OCI-LY1 (cell line): ENCODE measurements around the gene HUS1.

Experiments used
- H2AFZ ChIP-seq: fragments of 200-600 bp; sonication (generic), shearing (Covaris generic); 2 replicates; pipeline ENCODE4 v1.6.0; 2014; ENCODE audit warnings: antibody characterized with exemption, mild to moderate bottlenecking, low read length
- H3F3A ChIP-seq: fragments of 200-600 bp; sonication (generic), shearing (Covaris generic); 2 replicates; pipeline ENCODE4 v1.6.0; 2014; ENCODE audit warnings: mild to moderate bottlenecking, antibody characterized with exemption, low read length, moderate library complexity; ENCODE audit not compliant: insufficient read depth
- H3K27ac ChIP-seq: fragments of 200-600 bp; sonication (generic); 2 replicates; pipeline ENCODE4 v1.5.1; 2014; ENCODE audit warnings: low read length, mixed run types, mild to moderate bottlenecking, low read depth; ENCODE audit not compliant: poor library complexity, severe bottlenecking
- H3K27me3 ChIP-seq: fragments of 200-600 bp; sonication (generic); 2 replicates; pipeline ENCODE4 v1.6.0; 2014; ENCODE audit warnings: antibody characterized with exemption, mild to moderate bottlenecking, low read length, moderate library complexity; ENCODE audit not compliant: insufficient read depth
- H3K36me3 ChIP-seq: fragments of 200-600 bp; sonication (generic); 2 replicates; pipeline ENCODE4 v1.6.1; 2014; ENCODE audit warnings: mild to moderate bottlenecking, antibody characterized with exemption, low read length, moderate library complexity, mixed read lengths; ENCODE audit not compliant: insufficient read depth
- H3K4me1 ChIP-seq: fragments of 200-600 bp; sonication (generic); 2 replicates; pipeline ENCODE4 v1.5.1; 2014; ENCODE audit warnings: mild to moderate bottlenecking, low read length, moderate library complexity; ENCODE audit not compliant: insufficient read depth, severe bottlenecking
- H3K4me2 ChIP-seq: fragments of 200-600 bp; sonication (generic), shearing (Covaris generic); 2 replicates; pipeline ENCODE4 v1.6.1; 2014; ENCODE audit warnings: low read length
- H3K4me3 ChIP-seq: fragments of 200-600 bp; sonication (generic); 2 replicates; pipeline ENCODE4 v1.5.1; 2014; ENCODE audit warnings: low read length, low read depth, mild to moderate bottlenecking, mixed read lengths; ENCODE audit not compliant: poor library complexity, severe bottlenecking
- H3K79me2 ChIP-seq: fragments of 200-600 bp; shearing (Covaris generic); 2 replicates; pipeline ENCODE4 v1.6.1; 2016; ENCODE audit warnings: mixed run types, low read length, mixed read lengths; ENCODE audit not compliant: insufficient read depth
- H3K9ac ChIP-seq: fragments of 200-600 bp; sonication (generic), shearing (Covaris generic); 2 replicates; pipeline ENCODE4 v1.6.1; 2014; ENCODE audit warnings: mild to moderate bottlenecking, low read length, mixed read lengths
- H3K9me2 ChIP-seq: fragments of 200-600 bp; sonication (generic), shearing (Covaris generic); 2 replicates; pipeline ENCODE4 v1.6.1; 2014; ENCODE audit warnings: low read depth, mild to moderate bottlenecking, low read length, mixed read lengths
- H3K9me3 ChIP-seq: fragments of 200-600 bp; shearing (Covaris generic); 2 replicates; pipeline ENCODE4 v1.6.1; 2014; ENCODE audit warnings: low read length, mixed read lengths
- H4K20me1 ChIP-seq: fragments of 200-600 bp; sonication (generic), shearing (Covaris generic); 2 replicates; pipeline ENCODE4 v1.6.0; 2016; ENCODE audit warnings: mild to moderate bottlenecking, low read length; ENCODE audit not compliant: insufficient read depth
- EZH2 ChIP-seq: fragments of 200-600 bp; sonication (generic), shearing (Covaris generic); IDR thresholded peaks from 2 replicates; pipeline ENCODE4 v1.8.0; 2017; ENCODE audit warnings: borderline replicate concordance, mixed run types, mild to moderate bottlenecking, antibody characterized with exemption, low read length, moderate library complexity, mixed read lengths
- TF ChIP-seq, protein P1 (sequence below): fragments of 200-600 bp; sonication (generic), shearing (Covaris generic); IDR thresholded peaks from 2 replicates; pipeline ENCODE4 v1.5.1; 2017; ENCODE audit warnings: mild to moderate bottlenecking, antibody characterized with exemption, low read length, moderate library complexity, mixed read lengths

Gene HUS1

DNA sequence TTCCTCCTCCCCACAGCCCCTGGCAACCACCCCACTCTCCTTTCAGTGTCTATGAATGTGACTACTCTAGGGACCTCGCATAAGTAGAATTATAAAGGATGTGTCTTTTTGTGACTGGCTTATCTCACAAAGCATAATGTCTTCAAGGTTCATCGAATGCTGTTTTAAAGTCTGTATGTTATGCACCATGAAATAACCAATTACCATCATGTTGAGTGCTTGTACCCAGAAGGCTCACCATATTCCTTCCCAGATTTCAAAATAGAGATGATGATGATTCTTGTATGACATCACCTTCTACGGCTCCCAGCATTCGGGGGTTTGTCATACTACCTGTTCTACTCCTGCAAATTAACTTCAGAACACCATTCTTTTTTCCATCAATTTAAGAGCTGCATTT is 43.1 kb downstream of the HUS1 start:
- no peaks in the 10 kb centered on the region for H3K9me2 ChIP-seq
- H3F3A ChIP-seq: no peaks in the 10 kb centered on the region
- peaks cover 26% of the 10 kb centered on the region for H3K4me1 ChIP-seq
- TF ChIP-seq, protein P1, sequence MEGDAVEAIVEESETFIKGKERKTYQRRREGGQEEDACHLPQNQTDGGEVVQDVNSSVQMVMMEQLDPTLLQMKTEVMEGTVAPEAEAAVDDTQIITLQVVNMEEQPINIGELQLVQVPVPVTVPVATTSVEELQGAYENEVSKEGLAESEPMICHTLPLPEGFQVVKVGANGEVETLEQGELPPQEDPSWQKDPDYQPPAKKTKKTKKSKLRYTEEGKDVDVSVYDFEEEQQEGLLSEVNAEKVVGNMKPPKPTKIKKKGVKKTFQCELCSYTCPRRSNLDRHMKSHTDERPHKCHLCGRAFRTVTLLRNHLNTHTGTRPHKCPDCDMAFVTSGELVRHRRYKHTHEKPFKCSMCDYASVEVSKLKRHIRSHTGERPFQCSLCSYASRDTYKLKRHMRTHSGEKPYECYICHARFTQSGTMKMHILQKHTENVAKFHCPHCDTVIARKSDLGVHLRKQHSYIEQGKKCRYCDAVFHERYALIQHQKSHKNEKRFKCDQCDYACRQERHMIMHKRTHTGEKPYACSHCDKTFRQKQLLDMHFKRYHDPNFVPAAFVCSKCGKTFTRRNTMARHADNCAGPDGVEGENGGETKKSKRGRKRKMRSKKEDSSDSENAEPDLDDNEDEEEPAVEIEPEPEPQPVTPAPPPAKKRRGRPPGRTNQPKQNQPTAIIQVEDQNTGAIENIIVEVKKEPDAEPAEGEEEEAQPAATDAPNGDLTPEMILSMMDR: no peak
- no peak for TF ChIP-seq EZH2
- no peaks in the 10 kb centered on the region for H4K20me1 ChIP-seq
- peak overlapping the region; percentile 48; the same call in 1 of the 2 replicates for H3K4me2 ChIP-seq
- H3K4me3 ChIP-seq: no peak overlapping the region
- no peaks in the 10 kb centered on the region for H3K79me2 ChIP-seq
- no peaks in the 10 kb centered on the region for H3K27me3 ChIP-seq
- no peaks in the 10 kb centered on the region for H3K9me3 ChIP-seq
- H3K9ac ChIP-seq: no peak overlapping the region
- H2AFZ ChIP-seq: 0 out of 2 replicates have a peak overlapping the region, but pooled peaks have one; percentile 15
- H3K27ac ChIP-seq: no peak overlapping the region
- no peaks in the 10 kb centered on the region for H3K36me3 ChIP-seq

DNA sequence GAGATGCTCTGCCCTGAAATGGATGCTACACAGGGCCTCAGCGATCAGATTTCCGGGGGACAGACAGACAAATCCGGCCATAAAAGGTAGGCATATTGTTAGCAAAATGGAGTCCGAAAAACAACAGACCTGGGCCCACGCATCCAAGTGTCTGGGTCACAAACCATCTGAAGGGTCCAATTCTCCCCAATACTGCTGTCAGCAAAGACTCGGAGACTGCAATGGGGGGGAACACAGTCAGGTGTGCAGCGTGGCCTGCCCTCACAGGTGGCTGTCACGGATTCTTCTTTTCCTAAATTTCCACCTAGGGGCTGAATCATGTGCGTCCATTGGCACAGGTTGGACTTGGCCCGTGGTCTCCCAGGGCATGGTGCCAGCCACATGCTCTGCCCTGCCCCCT is 44.1 kb downstream of the HUS1 start:
- no peaks in the 10 kb centered on the region for H3K9me3 ChIP-seq
- no peaks in the 10 kb centered on the region for H4K20me1 ChIP-seq
- H3K79me2 ChIP-seq: no peaks in the 10 kb centered on the region
- H3K27me3 ChIP-seq: no peaks in the 10 kb centered on the region
- no peak overlapping the region for H3K27ac ChIP-seq
- no peak for TF ChIP-seq EZH2
- TF ChIP-seq, protein P1: no peak
- no peak overlapping the region for H3K4me2 ChIP-seq
- H3K9ac ChIP-seq: no peak overlapping the region
- no peaks in the 10 kb centered on the region for H3F3A ChIP-seq
- no peak overlapping the region for H2AFZ ChIP-seq
- no peaks in the 10 kb centered on the region for H3K36me3 ChIP-seq
- no peaks in the 10 kb centered on the region for H3K9me2 ChIP-seq
- no peak overlapping the region for H3K4me3 ChIP-seq
- H3K4me1 ChIP-seq: peaks cover 26% of the 10 kb centered on the region

DNA sequence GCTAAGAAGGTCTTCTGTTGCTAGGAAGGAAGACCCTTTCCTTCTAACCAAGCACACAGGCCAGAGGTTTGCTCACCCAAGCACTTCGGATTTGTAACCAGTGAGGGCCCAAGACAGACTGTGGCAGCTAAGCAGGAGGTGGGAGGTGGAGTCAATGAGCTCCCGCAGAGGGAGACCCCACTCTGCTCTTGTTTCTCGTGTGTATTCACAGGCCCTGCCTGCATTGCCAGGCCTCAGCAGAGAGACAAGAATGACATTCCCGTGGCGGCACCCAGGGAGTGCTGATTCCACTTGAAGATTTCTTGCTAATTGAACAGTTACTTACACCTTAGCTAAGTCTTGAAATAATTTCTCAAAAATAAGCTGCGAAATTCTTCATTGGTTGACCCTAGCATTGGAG is 44.6 kb downstream of the HUS1 start:
- no peak for TF ChIP-seq EZH2
- TF ChIP-seq, protein P1: no peak
- no peak overlapping the region for H3K27ac ChIP-seq

More for the DNA sequence above, 44.6 kb downstream of the HUS1 start:
- H4K20me1 ChIP-seq: no peaks in the 10 kb centered on the region
- no peak overlapping the region for H3K4me2 ChIP-seq
- no peaks in the 10 kb centered on the region for H3K9me3 ChIP-seq
- H3K27me3 ChIP-seq: no peaks in the 10 kb centered on the region
- peaks cover 26% of the 10 kb centered on the region for H3K4me1 ChIP-seq
- no peaks in the 10 kb centered on the region for H3K9me2 ChIP-seq
- H2AFZ ChIP-seq: no peak overlapping the region
- no peak overlapping the region for H3K9ac ChIP-seq
- no peak overlapping the region for H3K4me3 ChIP-seq
- no peaks in the 10 kb centered on the region for H3K36me3 ChIP-seq
- H3K79me2 ChIP-seq: no peaks in the 10 kb centered on the region
- no peaks in the 10 kb centered on the region for H3F3A ChIP-seq
